Spleen (tissue), 7 donors: ENCODE data around the gene DNAJC30.

Experiments used
- CTCF ChIP-seq, 11 experiments: fragments of 200-600 bp in 7 of 11; fragments of 450-650 bp in 4 of 11; sonication (generic) in 4 of 11; IDR thresholded peaks in 8 of 11; conservative IDR thresholded peaks in 3 of 11; 1 replicate in 7 of 11; 2 replicates in 4 of 11; pipeline versions ENCODE4 v1.4.0 to v1.8.0; 2016 to 2021; ENCODE audit warnings: antibody characterized with exemption in 11 of 11, inconsistent platforms in 4 of 11, mild to moderate bottlenecking in 1 of 11
- POLR2A ChIP-seq, 3 donors: fragments of 450-650 bp; IDR thresholded peaks; one replicate each; pipeline ENCODE4 v1.5.1; 2017; ENCODE audit warnings: antibody characterized with exemption in 3 of 3, mild to moderate bottlenecking in 1 of 3
- donor health status: DM: no; HTN: no; CAD: no; lungs with moderate emphysema.
- donor health status: DM: no; HTN: no; CAD: no.
- donor health status: DM: no; HTN: no; CAD: no.

- TF ChIP-seq CTCF (IDR thresholded peaks at IDR 0.05 in 8 of 11, conservative IDR thresholded peaks at IDR 0.05 in 3 of 11): no peak
- no peak for TF ChIP-seq POLR2A (IDR thresholded peaks at IDR 0.05)
These were observed 7.4 kb upstream of the DNAJC30 start for GRCh38 chr7:73690646-73691045.
